Measurements from ENCODE around the gene TEX12. TPM values are rescaled to one million over a fixed set of nuclear protein-coding genes. Genes with fewer than 3 reads are reported as not detected.

TEX12 gene
- total and polyA plus RNA-seq, 2 of the 8 experiments (the other 6 are each of a cell fraction or from before 2014, with no cell fraction given), result not detected

DNA sequence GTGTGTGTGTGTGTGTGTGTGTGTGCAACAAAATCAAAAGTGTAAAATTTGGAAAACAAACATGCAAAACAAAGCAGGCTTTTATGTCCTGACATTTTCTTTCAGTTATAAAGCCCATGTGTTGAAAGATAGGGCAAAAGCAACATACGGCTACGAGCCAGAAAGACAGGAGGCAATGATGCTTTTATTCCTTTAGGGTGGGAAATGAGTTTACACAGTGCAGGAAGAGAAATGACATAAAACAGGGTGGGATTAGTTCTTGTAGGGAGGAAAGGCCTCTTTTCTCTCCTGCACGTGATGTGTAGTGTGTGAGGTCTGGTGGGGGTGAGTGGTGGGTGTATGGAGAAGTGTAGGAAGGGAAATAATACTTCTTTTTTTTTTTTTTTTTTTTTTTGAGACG, 32.7 kb upstream of the TEX12 start (continued):
- no peak for TF ChIP-seq CHD7 (IDR thresholded peaks at IDR 0.05; ENCODE audit: insufficient replicate concordance, low read length)
- TF ChIP-seq TBP (IDR thresholded peaks at IDR 0.05; ENCODE audit: low read depth, low read length), result no peak
- TF ChIP-seq HDAC6 (IDR thresholded peaks at IDR 0.05; ENCODE audit: low read depth, low read length), result no peak
- TF ChIP-seq GTF2F1 (IDR thresholded peaks at IDR 0.05; ENCODE audit: borderline replicate concordance, low read depth, low read length), result no peak
- TF ChIP-seq EZH2 (IDR thresholded peaks at IDR 0.05; ENCODE audit: low read depth, low read length, severe bottlenecking), result no peak
- no peak for TF ChIP-seq MAFK (IDR thresholded peaks at IDR 0.05; ENCODE audit: low read depth, low read length)
- TF ChIP-seq, protein P1, sequence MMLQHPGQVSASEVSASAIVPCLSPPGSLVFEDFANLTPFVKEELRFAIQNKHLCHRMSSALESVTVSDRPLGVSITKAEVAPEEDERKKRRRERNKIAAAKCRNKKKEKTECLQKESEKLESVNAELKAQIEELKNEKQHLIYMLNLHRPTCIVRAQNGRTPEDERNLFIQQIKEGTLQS (IDR thresholded peaks at IDR 0.05; ENCODE audit: insufficient read depth, low read depth, low read length), result no peak
- no peak for TF ChIP-seq RAD21 (IDR thresholded peaks at IDR 0.05 in 1 of 2, conservative IDR thresholded peaks at IDR 0.05 in 1 of 2; ENCODE audit: low read depth in 2 of 2, low read length in 2 of 2)
- no peak for TF ChIP-seq SP2 (IDR thresholded peaks at IDR 0.05; ENCODE audit: low read length)
- no peak for TF ChIP-seq CHD1 (IDR thresholded peaks at IDR 0.05; ENCODE audit: low read depth, low read length)
- TF ChIP-seq TCF12 (IDR thresholded peaks at IDR 0.05; ENCODE audit: low read depth, low read length), result no peak
- TF ChIP-seq NRF1 (IDR thresholded peaks at IDR 0.05; ENCODE audit: low read depth, low read length), result no peak
